GM18858 (cell line): ENCODE measurements around the gene HOXA13.

Experiments
- ATAC-seq: cut with Tn5 transposase; IDR thresholded peaks from one replicate; pipeline ENCODE4 v1.9.1; 2021; ENCODE audit not compliant: unreplicated experiment

HOXA13 gene

DNA sequence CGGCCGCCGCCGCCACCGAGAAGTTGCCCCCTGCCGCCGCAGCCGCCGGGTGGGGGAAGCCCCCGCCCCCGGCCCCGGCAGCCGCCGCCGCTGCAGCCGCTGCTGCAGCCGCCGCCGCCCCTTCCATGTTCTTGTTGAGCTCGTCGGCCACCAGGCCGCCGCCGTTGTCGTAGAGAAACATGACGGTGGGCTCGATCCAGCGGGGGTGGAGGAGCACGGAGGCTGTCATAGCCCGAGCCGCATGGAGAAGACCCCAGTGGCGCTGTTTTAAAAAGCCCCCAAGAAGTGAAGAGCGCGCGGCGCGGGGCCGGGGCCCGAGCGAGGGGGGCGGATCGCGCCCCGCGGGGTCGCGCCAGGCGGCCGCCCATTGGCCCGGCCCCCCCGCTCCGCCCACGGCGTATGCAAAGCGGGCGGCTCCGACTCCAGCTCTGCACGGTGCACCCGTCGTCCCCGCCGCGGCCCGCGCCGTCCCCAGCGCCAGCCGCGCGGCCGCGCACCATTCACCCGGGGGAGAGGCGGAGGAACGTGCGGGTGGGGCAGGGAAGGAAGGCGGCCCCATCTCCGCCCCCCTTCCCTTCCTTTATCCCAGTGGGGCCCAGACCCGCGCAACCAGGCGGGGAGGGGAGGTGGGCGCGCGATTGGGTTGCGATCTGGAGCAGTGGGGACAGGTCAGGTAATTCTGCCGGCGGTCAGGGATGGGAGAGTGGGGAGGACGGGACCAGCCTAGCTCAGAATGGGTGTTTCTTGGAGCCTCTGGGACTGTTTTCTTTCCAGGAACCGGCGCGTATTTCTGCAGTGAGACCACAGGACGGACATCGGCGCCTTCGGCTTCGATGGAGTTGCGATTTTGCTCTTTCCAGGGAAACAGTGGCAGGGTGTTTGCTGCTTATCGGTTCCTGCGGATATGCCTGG, at the start of gene HOXA13:
TSS of gene HOXA13 (minus strand) at position 243 of the 912 bp plus-strand sequence. CDS start at position 229, 14 bp downstream.
- ATAC-seq, result no peak

DNA sequence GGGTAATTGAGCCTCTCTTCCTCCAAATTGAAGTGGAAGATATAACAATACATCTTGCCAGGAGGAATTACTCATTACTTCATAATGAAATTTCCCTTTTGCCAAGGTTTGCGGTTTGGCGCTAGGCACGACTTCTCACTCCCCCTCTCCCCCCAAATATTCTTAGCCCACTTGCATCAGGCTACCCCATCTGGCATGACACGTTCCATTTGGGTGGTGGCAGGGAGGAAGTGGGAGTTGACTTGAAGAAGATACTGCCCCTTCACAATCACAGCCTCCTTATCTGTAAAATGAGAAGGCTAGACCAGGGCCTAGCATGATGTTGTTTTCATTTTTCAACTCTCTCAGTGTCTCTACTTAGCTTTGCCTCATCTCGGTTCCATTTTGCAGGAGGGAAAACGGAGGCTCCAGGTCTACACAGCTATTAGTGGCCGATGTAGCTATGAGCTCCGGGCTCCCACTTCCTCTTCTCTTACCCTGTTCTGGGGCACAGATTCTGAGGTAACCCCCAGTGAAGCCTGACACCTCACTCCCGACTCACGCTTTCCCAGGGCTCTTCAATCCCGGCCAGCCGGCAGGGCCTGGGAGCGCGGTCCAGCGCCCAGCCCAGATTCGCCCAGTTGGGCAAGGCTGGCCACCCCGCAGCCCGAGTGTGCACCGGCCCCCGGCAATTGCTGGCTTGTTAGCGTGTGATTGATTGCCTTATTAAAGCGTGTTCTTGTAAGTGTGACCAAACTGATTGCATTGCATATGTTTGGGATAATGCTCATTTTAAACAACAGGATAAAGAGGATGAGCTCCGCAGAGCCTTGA, 49.2 kb upstream of the HOXA13 start:
- ATAC-seq, result no peak

DNA sequence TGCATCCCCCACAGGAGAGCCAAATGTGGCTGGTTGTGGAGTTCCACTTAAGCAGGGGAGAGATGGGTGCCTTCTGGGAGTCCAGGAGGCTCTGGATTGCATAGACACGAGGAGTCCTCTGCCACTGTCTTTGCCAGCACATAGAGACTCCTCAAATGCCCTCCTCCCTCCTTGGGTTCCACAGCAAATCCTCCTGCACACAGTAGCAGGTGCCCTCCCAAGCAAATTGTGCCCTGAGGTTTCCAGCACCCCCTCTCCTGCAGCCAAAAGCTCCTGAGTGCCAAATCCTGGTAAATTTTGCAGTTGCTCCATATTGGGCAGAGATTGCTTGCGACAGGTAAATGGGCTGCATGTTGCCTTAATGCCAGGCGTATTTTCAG, 48.5 kb upstream of the HOXA13 start:
- ATAC-seq, result no peak

DNA sequence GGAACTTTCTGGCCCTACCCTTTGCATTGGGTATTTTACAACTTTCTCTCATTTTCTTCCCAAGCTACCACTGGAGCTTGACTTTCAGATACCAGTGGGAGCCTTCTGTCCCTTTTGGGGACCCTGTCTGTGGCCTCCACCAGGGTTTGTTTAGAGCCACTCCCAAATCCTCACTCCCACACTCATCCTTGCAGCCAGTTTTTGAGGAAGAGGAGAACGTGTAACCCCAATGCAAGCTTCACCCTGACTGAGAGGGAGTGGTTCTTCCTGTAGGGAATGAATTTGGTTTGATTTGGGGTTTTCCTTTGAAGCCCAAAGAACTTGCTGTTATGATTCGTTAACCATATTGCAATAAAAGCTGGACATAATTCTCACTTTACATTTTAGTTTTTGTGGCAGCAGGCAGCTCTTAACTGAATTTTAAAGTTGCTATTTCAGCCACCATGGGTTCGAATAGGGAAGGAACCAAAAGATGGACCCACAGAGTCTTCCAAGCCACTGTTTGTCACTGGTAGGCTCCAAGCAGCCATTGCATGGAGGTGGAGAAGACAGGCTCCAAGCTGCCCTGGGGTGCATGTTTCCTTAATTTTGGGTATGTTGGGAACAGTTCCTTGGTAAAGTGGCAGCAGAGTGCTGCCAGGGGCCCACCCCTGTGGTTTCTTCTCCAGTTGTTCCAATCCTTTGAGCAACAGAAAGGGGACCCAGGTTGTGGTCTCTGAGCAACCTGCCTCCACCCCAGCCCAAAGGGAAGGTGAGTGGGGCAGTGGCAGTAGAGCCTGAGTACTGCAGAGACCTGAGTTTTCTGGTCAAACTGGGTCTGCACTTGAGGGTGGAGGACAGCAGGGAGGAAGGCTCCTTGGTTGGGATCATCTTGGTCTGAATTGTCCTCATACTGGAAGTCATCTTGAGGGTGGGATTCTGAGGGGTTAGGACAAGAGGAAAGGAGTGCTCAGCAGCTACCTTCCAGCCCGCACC, 47.8 kb upstream of the HOXA13 start:
- no peak for ATAC-seq

DNA sequence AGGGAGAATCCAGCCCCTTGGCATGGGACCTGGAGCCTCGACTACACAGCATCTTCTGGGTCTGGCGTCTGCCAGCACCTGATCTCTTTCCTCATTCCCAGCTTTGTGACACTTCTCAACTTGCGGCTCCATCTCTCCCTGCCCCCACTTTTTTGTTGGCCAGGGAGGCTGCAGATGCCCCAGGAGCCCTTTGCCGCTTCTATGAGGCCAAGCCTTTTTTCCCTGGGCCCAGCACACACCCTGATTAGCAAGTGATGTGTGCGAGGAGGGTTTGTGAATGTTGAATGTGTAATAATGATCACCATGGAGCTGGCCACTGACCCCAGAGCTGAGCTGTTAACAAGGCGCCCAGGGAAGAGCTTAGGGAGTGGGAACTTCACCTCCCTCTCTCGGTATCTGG, 47.1 kb upstream of the HOXA13 start:
- ATAC-seq, result no peak

DNA sequence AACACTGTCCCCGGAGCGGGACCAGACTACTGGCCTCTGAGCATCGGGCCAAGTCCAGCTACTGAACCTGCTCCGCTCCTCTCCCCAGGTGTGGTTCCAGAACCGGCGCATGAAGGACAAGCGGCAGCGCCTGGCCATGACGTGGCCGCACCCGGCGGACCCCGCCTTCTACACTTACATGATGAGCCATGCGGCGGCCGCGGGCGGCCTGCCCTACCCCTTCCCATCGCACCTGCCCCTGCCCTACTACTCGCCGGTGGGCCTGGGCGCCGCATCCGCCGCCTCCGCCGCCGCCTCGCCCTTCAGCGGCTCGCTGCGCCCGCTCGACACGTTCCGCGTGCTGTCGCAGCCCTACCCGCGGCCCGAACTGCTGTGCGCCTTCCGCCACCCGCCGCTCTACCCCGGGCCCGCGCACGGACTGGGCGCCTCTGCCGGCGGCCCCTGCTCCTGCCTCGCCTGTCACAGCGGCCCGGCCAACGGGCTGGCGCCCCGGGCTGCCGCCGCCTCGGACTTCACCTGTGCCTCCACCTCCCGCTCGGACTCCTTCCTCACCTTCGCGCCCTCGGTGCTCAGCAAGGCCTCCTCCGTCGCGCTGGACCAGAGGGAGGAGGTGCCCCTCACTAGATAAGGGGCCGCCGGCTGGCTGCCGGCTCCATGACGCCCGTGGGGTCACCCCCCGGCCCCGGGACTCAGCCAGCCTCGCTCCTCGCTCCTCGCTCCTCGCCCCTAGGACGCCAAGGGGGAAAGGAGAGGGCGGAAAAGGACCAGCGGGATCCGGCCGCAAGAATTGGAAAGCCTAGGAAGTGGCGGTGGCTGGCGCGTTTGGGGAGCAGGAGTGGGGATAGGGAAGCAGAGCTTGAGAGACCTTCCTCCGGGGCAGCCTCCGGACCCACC, 46.2 kb upstream of the HOXA13 start:
- no peak for ATAC-seq

DNA sequence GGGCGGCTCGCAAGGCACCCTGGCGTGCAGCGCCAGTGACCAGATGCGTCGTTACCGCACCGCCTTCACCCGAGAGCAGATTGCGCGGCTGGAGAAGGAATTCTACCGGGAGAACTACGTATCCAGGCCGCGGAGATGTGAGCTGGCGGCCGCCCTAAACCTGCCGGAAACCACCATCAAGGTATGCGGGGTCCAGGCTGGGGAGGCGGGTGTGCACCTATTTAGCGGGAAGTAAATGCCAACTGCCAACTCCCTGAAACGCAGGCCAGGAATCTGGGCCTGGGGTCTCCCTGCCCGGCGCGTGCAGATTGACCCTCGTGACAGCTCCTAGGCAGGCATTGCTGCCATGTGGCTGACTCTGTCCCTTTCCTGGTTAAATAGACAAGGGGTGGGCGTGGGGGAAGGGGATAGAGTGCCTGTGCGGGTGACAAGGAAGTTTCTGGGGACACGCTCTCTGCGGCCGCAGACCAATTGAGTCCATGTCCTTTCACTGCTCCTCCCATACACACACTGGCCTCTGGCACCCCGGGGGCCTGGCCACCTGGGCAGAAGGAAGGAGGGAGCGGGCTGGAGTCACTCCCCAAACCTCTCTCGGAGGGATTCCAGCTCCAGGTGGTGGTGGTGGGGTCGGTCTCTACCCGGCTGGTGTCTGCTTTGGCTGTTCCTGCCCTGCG, 45.4 kb upstream of the HOXA13 start:
- ATAC-seq, result no peak

DNA sequence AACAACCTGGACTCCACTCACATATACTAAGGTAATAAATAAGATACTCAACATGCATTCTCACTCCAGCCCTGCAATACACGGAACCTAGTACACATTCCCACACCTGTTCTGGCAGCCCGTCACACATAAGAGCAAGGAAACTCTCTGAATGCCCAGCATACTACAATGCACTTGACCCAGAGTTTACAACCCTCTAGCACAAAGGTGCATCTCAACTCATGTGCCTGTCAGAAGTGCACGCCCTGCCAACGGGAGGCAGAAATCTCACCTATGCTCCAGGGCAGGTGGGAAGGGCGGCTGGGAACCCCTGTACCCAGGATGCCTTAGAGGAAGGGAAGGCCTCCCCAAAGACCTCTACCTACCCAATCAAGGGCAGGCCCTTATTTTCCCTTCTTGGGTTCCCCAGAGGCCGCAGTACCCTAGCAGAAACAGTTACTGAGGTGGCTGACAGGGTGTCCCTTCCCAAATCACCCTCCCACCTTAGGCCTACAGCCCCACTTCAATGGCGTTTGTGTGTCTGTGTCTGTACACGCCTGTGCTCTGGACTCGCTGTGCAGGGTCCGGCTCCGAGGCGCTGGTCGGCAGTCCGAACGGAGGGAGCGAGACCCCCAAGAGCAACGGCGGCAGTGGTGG, 44.7 kb upstream of the HOXA13 start:
- no peak for ATAC-seq

DNA sequence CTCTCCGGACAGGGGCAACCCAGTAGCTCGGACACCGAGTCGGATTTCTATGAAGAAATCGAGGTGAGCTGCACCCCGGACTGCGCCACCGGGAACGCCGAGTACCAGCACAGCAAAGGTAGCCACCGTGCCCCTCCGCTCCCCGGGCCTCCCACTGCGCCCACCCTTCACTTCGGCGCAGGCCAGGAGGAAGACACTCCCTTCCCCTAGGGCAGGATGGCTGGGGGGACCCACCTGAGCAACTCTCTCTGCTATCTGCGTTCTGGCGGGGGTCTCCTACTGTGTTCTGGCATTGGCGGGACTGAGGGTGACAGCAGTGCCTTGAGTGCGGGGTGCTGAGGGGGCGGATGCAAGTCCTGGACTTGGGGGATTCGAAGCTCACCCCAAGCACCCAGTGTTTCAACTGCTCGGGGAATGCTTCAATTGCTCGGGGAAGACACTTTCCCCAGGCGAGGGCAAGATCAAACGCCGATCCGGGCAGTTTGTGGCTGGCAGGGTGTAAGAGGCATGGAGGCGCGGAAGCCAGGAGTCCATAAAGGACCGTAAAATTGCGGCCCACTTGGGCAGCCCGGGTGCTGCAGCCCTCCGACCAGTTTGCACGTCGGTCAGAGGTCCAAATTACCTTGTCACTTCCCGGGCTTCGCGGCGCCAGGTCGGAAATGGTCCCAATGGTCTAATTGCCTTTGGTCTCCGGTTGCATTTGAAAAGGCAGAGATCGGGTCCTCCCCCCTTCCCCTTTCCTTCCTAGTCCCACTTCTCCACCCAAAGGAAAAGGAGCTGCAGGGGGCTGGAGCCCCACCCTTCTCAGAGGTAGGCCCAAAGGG, 43.7 kb upstream of the HOXA13 start:
- ATAC-seq, result no peak

DNA sequence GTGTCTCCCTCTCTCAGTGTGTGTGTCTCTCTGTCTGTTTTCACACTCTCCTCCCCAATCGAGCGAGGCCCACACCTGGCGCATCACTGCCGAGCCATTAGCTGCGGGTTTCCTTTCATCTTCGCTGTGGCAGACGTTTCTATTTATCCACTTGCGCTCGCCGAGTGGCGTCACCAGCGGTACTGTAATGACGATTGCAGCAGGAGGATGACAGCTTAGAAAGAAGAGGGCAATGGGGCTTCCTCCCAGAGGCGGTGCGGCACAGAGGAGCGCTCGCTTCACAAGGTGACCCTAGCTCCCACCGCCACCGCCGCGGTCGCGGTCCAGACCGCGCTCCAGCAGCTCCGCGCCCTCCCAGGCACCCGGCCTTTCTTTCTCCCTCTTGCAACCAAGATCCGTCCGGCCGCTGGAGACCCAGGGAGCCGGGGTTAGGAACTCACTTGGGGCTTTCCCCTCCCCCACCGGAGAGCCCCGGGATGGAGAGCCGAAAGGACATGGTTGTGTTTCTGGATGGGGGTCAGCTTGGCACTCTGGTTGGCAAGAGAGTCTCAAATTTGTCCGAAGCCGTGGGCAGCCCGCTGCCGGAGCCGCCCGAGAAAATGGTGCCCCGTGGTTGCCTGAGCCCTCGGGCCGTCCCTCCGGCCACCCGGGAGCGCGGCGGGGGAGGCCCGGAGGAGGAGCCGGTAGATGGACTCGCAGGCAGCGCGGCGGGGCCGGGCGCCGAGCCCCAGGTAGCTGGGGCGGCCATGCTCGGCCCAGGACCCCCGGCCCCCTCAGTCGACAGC, 42.9 kb upstream of the HOXA13 start, which contains the start of gene EVX1:
TSS of gene EVX1 (plus strand) at position 248 of the 785 bp plus-strand sequence. CDS start at position 477, 229 bp downstream.
- no peak for ATAC-seq

DNA sequence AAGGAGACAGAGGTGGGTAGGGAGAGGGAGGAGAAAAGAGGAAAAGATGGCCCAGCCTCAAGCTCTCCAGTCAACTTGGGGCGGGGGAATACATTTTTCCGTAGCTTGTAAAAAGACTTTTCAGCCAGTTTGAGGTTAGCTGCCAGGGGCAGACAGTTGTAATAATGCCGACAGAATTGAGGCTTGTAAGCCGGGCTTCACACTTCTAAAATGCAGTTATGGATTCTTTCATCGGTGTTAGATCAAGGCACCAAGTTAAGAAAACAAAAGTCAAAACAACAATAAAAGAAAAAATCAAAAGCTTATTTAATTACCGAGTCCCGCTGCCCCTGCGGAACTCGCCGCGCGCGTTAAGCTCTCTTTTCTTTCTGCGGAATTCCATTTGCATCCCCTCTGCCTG, 42.3 kb upstream of the HOXA13 start:
- ATAC-seq, result no peak

DNA sequence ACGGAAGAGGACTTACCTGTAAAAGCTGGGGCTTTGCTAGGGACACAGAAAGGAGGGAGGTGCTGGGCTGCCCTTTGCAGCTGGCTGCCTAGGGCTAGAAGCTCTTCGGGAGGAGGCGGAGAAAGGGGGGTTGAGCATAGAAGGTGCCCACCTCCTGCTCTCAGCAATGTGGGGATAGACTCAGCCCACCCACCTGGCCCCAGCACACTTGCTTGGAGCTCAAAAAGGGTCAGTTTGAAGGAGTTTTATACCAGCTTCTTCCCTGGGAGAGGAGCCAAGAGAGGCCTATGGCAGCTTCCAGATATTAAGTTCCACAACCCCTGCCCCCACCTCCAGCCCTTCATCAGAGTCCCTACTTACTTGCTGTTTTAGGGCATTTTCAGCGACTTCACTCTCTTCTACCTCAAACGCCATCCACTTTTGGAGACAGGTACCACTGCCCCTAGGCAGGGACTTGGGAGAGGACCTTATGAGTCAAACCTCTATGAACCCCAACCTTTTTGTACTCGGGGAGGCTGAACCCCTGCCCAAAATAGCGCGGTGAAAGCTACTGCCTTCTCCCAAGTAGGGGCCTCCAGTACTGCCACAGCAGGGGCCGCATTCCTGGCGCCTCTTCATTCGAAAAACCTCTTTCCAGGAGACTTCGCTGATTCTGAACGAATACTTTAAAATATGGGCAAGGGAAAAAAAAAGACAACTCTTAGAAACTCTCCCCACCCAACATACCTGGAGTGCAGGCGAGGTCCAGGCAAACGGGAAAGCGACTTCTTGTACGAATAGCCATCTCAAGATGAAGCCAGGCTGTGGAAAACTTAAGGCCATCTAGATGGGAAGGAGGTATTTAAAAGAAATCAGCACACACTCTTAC, 41.5 kb upstream of the HOXA13 start:
- ATAC-seq, result no peak

DNA sequence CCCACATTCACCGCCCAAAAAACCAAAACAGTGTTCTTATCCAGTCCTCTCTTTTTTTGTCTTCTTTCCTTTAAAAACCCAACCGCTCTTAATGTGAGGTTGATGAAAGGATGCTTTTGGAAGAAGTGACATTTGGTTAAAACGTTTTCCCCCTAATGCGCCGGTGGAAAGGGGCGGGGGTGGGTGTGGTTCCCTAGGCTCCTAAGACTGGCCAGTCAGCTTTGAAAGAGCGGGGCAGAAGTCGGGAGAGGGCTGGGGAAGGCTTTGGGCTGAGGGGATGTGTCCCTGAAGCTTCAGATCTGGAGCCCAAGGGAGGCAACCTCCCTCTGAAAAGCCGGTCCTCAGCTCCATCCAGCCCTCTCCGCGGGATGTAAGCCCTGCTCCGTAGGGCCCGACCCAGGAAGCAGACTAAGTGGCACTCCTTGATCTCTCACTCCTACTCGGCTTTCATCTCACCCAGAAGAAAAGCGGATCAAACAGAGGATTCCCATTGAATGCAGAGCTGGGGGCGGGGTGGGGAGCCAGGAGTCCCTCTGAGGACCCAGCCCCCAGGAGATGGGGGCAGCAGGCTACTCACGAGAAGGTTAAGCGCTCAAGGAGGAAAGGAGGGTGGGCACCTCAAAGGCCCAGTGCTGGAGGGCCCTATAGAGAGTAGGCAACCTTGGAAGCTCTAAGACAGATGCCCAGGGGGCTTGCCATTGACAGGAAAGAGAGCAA, 40.3 kb upstream of the HOXA13 start:
- ATAC-seq, result no peak

DNA sequence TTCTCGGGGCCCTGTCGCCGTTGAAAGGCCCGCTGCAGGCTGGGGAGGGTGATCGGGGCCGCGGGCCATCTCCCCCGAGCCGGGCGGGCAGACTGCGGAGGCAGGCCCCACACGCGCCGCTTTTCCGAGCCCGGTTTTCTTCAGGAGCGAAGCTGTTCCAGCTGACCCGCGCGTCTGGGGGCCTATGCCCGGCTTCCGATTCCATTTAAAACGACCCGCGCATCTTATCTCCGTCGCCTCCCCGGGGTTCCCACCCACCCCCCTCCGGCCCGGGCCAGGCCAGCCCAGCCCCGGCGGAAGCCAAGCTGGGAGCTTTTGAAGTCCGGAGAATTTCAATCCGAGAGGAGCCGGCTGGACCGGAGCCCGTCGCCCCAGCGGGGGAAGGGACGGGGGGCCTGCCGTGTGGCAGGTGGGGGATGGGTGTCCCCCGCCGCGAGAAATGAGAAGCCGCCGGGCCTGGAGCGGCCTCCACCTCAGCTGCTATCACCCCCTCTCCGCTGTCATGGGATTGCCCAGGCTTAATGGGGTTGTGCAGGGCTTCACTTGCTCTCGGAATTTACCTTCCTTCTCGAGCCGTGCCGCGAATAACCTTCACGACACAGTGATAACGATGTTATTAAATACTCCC, 39.6 kb upstream of the HOXA13 start:
- no peak for ATAC-seq

DNA sequence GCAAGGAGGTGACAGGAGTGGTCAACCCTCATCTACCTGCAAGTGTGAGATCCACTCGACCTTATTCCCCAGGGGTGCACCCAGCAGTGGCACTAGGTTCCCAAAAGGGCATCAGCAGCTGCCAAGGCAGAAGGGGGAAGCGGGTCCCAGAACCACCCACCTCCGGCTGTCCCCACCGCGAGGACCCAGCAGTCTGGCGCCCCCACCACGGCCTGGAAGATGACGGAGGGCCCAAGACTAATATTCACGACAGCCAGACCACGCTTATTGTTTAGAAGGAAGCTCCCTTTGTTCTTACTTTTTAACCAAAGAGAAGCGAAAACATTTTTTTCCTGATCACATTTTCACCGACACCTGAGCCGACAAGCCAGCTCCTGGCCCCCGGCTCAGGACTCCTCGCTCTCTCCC, 39.1 kb upstream of the HOXA13 start:
- no peak for ATAC-seq
